ENCODE results near the gene COL19A1. TPM values are rescaled to one million over a fixed set of nuclear protein-coding genes. Genes with fewer than 3 reads are reported as not detected.

COL19A1 gene
- total RNA-seq, 1 experiment from 2014 or later: not detected

- POLR2A ChIA-PET (ENCODE audit: unreplicated experiment): no interaction called here
- H3K27me3 ChIP-seq (ENCODE audit: insufficient read depth, low read depth): no peaks in the 10 kb centered on the region
- CTCF ChIA-PET: no interaction called here
- TF ChIP-seq CTCF (conservative IDR thresholded peaks at IDR 0.05) (no peak), EZH2 (IDR thresholded peaks at IDR 0.05; ENCODE audit: low read depth) (no peak)
- no peaks in the 10 kb centered on the region for H3F3A ChIP-seq (ENCODE audit: insufficient read depth, low read depth)
- no peak overlapping the region for H2AFZ ChIP-seq
- H3K9me2 ChIP-seq (ENCODE audit: insufficient read depth): no peaks in the 10 kb centered on the region
- H3K36me3 ChIP-seq (ENCODE audit: low read depth): no peaks in the 10 kb centered on the region
- H3K4me3 ChIP-seq: no peak overlapping the region
- DNase-seq: no peak
- H3K79me2 ChIP-seq (ENCODE audit: low read depth): no peaks in the 10 kb centered on the region
- BruUV-seq (replicated peaks): no TSS peak
- no peaks in the 10 kb centered on the region for H3K4me1 ChIP-seq (replicated peaks; ENCODE audit: insufficient read depth)
- no peak overlapping the region for H3K4me2 ChIP-seq
- H4K20me1 ChIP-seq (ENCODE audit: insufficient read depth): no peaks in the 10 kb centered on the region
- intact Hi-C loops (cut with micrococcal nuclease; ENCODE audit: unreplicated experiment): no loop called here
- H3K27ac ChIP-seq: no peak overlapping the region
- no peaks in the 10 kb centered on the region for H3K9me3 ChIP-seq (ENCODE audit: insufficient read depth, low read depth)
Measured at GRCh38 chr6:69843189-69843588, 23.2 kb upstream of the COL19A1 start.

- POLR2A ChIA-PET (ENCODE audit: unreplicated experiment): no interaction called here
- CTCF ChIA-PET: no interaction called here
- H3K36me3 ChIP-seq (ENCODE audit: low read depth): no peaks in the 10 kb centered on the region
- no peaks in the 10 kb centered on the region for H3K9me2 ChIP-seq (ENCODE audit: insufficient read depth)
- no peaks in the 10 kb centered on the region for H3K9me3 ChIP-seq (ENCODE audit: insufficient read depth, low read depth)
- H2AFZ ChIP-seq: no peak overlapping the region
- H3K4me1 ChIP-seq (replicated peaks; ENCODE audit: insufficient read depth): no peaks in the 10 kb centered on the region
- H3K27me3 ChIP-seq (ENCODE audit: insufficient read depth, low read depth): no peaks in the 10 kb centered on the region
- H3K79me2 ChIP-seq (ENCODE audit: low read depth): no peaks in the 10 kb centered on the region
- DNase-seq: no peak
- H3K27ac ChIP-seq: no peak overlapping the region
- no peaks in the 10 kb centered on the region for H3F3A ChIP-seq (ENCODE audit: insufficient read depth, low read depth)
- TF ChIP-seq CTCF (conservative IDR thresholded peaks at IDR 0.05) (no peak), EZH2 (IDR thresholded peaks at IDR 0.05; ENCODE audit: low read depth) (no peak)
- H4K20me1 ChIP-seq (ENCODE audit: insufficient read depth): no peaks in the 10 kb centered on the region
- no TSS peak for BruUV-seq (replicated peaks)
- H3K4me2 ChIP-seq: no peak overlapping the region
- intact Hi-C loops (cut with micrococcal nuclease; ENCODE audit: unreplicated experiment): no loop called here
- no peak overlapping the region for H3K4me3 ChIP-seq
Measured at GRCh38 chr6:69846312-69846711, 20.0 kb upstream of the COL19A1 start.

- intact Hi-C loops (cut with micrococcal nuclease; ENCODE audit: unreplicated experiment): no loop called here
- H3K9me2 ChIP-seq (ENCODE audit: insufficient read depth): no peaks in the 10 kb centered on the region
- no TSS peak for BruUV-seq (replicated peaks)
- H3K27me3 ChIP-seq (ENCODE audit: insufficient read depth, low read depth): no peaks in the 10 kb centered on the region
- H3F3A ChIP-seq (ENCODE audit: insufficient read depth, low read depth): no peaks in the 10 kb centered on the region
- no peak overlapping the region for H2AFZ ChIP-seq
- TF ChIP-seq EZH2 (IDR thresholded peaks at IDR 0.05; ENCODE audit: low read depth): no peak
- no peak for TF ChIP-seq CTCF (conservative IDR thresholded peaks at IDR 0.05)
- no peaks in the 10 kb centered on the region for H3K79me2 ChIP-seq (ENCODE audit: low read depth)
- no peaks in the 10 kb centered on the region for H3K4me1 ChIP-seq (replicated peaks; ENCODE audit: insufficient read depth)
- H3K4me2 ChIP-seq: no peak overlapping the region
- ChIA-PET POLR2A (ENCODE audit: unreplicated experiment) (no interaction called here), CTCF (no interaction called here)
- DNase-seq: no peak
- H3K4me3 ChIP-seq: no peak overlapping the region
- no peaks in the 10 kb centered on the region for H3K9me3 ChIP-seq (ENCODE audit: insufficient read depth, low read depth)
- no peaks in the 10 kb centered on the region for H4K20me1 ChIP-seq (ENCODE audit: insufficient read depth)
- no peaks in the 10 kb centered on the region for H3K36me3 ChIP-seq (ENCODE audit: low read depth)
- no peak overlapping the region for H3K27ac ChIP-seq
Measured at GRCh38 chr6:69846770-69847491, 19.4 kb upstream of the COL19A1 start.

Data from PC-9 (cell line).